ENCODE measurements around the gene BLNK.

Gene BLNK

GRCh38 chr10:96287392-96288105, 16.2 kb upstream of the BLNK start:
- no peak for DNase-seq

GRCh38 chr10:96285331-96285752, 14.0 kb upstream of the BLNK start:
- DNase-seq: no peak

GRCh38 chr10:96283756-96284155, 12.4 kb upstream of the BLNK start:
- DNase-seq: no peak

DNA sequence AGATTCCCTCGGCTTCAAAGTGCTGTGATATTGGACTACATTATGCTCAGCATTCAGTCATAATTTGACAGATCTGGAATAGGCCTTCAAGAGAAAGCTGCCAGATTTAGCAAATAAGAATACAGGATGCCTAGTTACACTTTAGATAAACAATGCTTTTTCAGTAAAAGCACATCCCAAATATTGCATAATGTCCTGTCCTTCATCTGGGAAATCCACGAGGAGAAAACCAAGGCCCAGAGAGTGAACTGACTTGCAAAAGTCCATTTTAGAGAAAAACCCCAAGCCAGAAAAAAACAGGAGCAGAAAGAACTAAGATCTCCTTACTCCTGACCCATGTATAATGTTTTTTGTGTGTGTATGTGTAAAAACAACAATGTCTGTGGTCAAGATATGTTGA, 12.0 kb upstream of the BLNK start:
- DNase-seq: no peak

GRCh38 chr10:96281444-96282029, 10.2 kb upstream of the BLNK start:
- no peak for DNase-seq

DNA sequence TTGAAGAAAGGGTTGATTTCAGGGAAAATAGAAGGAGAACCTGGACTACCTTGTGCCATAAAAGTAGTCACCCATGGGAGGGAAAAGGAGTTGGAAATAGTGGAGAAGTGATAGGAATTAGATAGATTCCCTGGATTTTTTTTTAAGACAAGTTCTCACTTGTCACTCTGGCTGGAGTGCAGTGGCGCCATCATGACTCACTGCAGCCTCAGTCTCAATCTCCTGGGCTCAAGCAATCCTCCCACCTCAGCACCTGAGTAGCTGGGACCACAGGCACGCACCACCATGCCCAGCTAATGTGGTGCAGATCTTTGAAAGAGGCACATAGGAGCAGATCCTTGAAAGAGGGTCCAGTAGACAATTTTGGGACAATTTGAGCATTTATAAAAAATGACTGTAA, 9.5 kb upstream of the BLNK start:
- DNase-seq: no peak

- DNase-seq: no peak
Measured at GRCh38 chr10:96279191-96279641, 7.8 kb upstream of the BLNK start.

- DNase-seq: no peak
Measured at GRCh38 chr10:96276831-96277230, 5.5 kb upstream of the BLNK start.

- no peak for DNase-seq
Measured at GRCh38 chr10:96276426-96276825, 5.1 kb upstream of the BLNK start.

DNA sequence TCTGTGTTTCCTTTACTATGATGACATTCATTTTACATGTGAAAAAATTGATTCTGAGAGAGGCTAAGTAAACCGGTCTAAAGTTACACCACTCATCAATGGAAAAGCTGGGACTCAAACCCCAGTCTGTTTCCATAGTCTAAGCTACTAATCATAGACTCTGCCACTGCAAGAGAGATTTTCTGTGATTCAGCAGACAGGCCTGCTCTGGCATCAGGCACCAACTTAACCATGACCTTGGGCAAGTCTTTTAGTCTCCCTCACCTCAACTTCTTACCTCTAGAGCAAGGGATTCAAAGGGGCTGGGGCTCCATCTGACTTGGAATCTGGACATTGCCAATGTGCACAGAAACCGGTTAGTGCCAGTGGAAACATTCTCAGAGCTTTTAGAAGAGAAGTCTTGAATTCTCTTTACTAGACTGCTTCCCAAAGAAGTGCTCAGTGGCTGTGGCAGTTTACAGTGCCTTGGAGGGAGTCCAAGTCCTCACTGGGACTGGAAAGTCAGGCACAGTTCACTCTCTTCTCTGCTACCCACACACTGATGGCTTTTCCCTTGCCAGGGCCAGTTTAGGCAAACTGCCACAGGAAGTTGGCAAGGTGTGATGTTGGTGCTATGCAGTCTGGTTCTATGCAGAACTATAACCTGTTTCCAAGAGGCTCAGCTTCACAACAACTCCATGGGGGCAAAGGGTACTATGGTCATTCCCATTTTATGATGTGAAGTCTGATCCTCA, 4.5 kb upstream of the BLNK start:
- DNase-seq: no peak

DNA sequence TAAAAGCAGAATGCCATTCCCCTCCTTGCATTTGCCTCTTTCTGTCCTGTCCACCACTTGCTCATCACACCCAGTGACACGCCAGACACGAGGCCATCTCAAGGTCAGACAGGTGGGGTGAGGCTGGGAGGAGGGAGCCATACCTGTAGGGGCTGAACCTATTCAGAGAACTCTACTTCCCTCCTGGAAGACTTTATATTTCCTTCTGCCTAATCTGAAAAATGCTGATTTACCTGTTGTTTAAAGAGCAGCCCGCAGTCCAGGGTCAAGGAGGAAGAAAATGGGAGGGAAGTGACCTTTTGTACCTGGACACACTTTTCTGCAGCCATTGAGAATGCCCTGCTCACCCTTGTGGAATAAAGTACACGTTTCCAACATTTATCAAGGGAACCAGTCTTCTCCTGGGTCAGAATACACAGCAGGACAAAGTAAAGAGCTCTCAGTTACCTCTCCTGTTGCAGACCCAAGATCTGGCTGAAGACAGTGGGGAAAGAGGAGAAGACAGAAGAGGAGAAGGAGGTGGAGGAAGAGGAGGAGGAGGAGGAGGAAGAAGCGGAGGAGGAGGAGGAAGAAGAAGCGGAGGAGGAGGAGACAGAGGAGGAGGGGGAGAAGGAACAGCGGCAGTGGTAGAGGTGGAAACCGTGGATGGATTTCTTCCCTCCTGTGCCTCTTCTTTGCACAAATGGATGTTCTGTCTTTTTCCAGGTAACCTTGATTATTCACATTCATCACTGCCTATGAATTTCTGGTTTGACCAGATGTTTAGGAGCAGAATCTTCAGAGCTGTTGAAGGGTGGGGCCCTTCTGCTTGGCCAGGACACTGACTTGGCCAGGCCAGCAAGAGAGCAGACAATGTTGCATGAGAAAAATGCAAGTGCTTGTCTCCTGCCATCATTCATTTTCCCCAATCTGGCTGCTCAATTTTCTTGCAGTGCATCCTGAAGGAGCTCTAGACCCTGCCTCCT, 1.2 kb upstream of the BLNK start:
- no peak for DNase-seq

- DNase-seq: no peak
Measured at GRCh38 chr10:96270571-96270970, 798 bp downstream of the BLNK start.

DNA sequence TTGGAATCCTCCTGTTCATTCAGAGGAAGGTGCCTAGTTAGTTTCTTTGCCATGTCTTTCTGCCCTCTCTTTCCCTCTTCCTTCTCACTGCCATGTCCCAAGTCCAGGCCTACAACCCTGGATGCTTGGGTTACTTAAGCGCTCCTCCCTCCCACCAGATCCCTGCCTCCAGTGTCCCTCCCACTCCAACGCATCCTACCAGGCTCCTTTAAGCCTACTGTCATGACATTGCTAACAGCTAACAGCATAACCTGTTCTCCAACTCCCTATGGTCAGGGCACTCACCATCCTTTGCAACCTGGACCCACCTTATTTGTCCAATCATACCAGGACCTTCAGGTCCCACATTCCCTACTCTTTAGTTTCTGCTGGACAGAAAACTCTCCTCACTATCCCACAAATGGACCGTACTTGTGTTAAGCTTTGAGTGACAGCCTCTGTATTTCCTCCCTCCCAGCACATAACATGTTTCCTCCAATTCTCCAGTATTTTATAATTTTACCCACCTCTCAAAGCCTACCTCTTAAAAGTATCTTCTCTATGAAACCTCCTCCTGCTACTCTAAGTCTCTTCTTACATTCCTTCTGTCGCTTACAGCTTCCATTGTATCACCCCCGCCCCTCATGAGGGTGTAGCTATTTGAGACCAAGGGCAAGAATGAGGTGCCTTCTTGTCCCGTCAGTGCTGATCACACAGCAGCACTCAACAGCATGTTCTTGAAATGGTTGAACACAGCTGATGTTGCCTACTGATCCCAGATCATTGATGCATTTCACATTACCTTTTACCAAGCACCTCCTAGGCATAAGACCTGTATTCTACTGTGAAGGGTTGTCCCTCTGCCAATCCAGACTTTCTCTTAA, 1.7 kb downstream of the BLNK start:
- no peak for DNase-seq

GRCh38 chr10:96268341-96268909, 2.9 kb downstream of the BLNK start:
- no peak for DNase-seq

GRCh38 chr10:96267234-96267705, 4.1 kb downstream of the BLNK start:
- no peak for DNase-seq

- DNase-seq: no peak
Measured at GRCh38 chr10:96266118-96266770, 5.1 kb downstream of the BLNK start.

- DNase-seq: no peak
Measured at GRCh38 chr10:96264938-96265337, 6.4 kb downstream of the BLNK start.

GRCh38 chr10:96263669-96264068, 7.7 kb downstream of the BLNK start:
- no peak for DNase-seq

- no peak for DNase-seq
Measured at GRCh38 chr10:96263176-96263575, 8.2 kb downstream of the BLNK start.

DNA sequence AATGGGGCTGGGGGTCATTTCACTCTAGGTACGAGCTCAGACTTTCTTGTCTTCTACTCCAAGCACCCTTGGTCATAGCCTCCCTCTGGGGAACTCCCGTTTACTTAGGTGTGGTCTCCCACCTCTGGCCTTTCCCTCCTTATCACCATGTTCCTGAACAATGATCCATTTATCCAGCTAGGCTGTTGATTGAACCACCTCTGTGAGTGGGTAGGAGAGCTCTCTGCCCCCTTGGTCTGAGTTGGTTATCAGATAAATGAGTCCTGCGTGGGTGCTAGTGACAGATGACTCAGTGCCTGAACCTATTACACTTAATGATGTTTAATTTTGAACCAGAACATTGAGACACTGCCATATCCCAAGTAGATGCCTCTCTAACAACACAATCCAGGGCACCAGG, 9.4 kb downstream of the BLNK start:
- DNase-seq: no peak

- DNase-seq: no peak
Measured at GRCh38 chr10:96261132-96261531, 10.2 kb downstream of the BLNK start.

All from NCI-H1105 (cell line).